Measurements from ENCODE around the gene MYOT. TPM values are rescaled to one million over a fixed set of nuclear protein-coding genes. Genes with fewer than 3 reads are reported as not detected.
A peak's percentile ranks its signal among the peaks of the same experiment; 100 is the strongest.

The MYOT gene
- total RNA-seq, 1 donor from 2014 or later: not detected

- H3K27ac Mint-ChIP-seq (ENCODE audit: unreplicated experiment): peak overlapping the region; percentile 42
- H3K4me3 Mint-ChIP-seq (ENCODE audit: unreplicated experiment): no peak overlapping the region
- no peak for DNase-seq (ENCODE audit: extremely low spot score, unreplicated experiment)
- no peaks in the 10 kb centered on the region for H3K36me3 Mint-ChIP-seq (ENCODE audit: unreplicated experiment)
- peaks cover 30% of the 10 kb centered on the region for H3K4me1 Mint-ChIP-seq (ENCODE audit: unreplicated experiment)
- peaks cover 5% of the 10 kb centered on the region for H3K27me3 Mint-ChIP-seq (ENCODE audit: unreplicated experiment)
- H3K9me3 Mint-ChIP-seq (ENCODE audit: unreplicated experiment): no peaks in the 10 kb centered on the region
- TF ChIP-seq, protein P1, sequence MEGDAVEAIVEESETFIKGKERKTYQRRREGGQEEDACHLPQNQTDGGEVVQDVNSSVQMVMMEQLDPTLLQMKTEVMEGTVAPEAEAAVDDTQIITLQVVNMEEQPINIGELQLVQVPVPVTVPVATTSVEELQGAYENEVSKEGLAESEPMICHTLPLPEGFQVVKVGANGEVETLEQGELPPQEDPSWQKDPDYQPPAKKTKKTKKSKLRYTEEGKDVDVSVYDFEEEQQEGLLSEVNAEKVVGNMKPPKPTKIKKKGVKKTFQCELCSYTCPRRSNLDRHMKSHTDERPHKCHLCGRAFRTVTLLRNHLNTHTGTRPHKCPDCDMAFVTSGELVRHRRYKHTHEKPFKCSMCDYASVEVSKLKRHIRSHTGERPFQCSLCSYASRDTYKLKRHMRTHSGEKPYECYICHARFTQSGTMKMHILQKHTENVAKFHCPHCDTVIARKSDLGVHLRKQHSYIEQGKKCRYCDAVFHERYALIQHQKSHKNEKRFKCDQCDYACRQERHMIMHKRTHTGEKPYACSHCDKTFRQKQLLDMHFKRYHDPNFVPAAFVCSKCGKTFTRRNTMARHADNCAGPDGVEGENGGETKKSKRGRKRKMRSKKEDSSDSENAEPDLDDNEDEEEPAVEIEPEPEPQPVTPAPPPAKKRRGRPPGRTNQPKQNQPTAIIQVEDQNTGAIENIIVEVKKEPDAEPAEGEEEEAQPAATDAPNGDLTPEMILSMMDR (IDR thresholded peaks at IDR 0.05): no peak
Measured at GRCh38 chr5:137837491-137838394, 29.9 kb upstream of the MYOT start.

DNA sequence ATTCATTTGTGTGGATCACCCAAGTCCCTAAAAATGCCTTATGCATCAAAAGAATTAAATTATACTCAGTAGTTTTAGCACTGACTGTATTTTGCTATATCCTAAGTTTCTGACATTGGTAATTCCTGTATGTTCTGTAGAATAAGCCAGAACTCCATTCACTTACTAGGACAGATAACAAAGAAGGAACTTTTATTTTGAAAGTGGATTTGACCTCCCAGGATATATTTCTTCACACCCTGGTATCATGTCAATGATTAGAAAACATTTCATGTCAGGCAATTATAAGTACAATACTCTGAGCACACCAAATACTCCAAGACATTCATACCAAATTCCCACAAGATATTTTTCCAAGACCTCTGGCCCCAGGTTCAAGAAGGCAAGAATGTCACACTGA, 28.7 kb upstream of the MYOT start:
- TF ChIP-seq, protein P1 (IDR thresholded peaks at IDR 0.05): no peak
- Mint-ChIP-seq H3K27me3 (ENCODE audit: unreplicated experiment) (peaks cover 7% of the 10 kb centered on the region), H3K4me3 (ENCODE audit: unreplicated experiment) (no peak overlapping the region), H3K4me1 (ENCODE audit: unreplicated experiment) (peaks cover 30% of the 10 kb centered on the region), H3K36me3 (ENCODE audit: unreplicated experiment) (no peaks in the 10 kb centered on the region), H3K9me3 (ENCODE audit: unreplicated experiment) (no peaks in the 10 kb centered on the region), H3K27ac (ENCODE audit: unreplicated experiment) (no peak overlapping the region)
- DNase-seq (ENCODE audit: extremely low spot score, unreplicated experiment): no peak

DNA sequence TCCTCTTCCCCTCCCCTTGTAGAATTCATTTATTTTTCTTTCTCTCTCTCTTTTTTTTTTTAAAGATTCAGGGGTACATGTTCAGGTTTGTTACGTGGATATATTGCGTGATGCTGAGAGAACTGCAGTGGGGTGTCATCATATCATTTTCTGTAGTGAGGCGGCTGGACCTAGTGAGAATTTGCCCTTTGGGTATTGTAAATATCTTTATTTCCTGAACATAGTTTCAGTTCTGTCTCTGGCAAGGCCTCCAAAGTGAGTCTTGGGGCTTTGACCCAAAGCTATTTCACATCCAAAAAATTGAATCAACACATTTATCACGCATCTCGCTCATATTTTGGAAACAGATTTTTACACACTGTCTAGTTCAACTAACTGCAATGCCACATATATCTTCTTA, 25.4 kb upstream of the MYOT start:
- H3K4me1 Mint-ChIP-seq (ENCODE audit: unreplicated experiment): peaks cover 18% of the 10 kb centered on the region
- no peak for DNase-seq (ENCODE audit: extremely low spot score, unreplicated experiment)
- H3K27me3 Mint-ChIP-seq (ENCODE audit: unreplicated experiment): peaks cover 14% of the 10 kb centered on the region
- H3K27ac Mint-ChIP-seq (ENCODE audit: unreplicated experiment): peak overlapping the region; percentile 58
- H3K4me3 Mint-ChIP-seq (ENCODE audit: unreplicated experiment): no peak overlapping the region
- no peaks in the 10 kb centered on the region for H3K9me3 Mint-ChIP-seq (ENCODE audit: unreplicated experiment)
- H3K36me3 Mint-ChIP-seq (ENCODE audit: unreplicated experiment): no peaks in the 10 kb centered on the region
- TF ChIP-seq, protein P1 (IDR thresholded peaks at IDR 0.05): no peak

DNA sequence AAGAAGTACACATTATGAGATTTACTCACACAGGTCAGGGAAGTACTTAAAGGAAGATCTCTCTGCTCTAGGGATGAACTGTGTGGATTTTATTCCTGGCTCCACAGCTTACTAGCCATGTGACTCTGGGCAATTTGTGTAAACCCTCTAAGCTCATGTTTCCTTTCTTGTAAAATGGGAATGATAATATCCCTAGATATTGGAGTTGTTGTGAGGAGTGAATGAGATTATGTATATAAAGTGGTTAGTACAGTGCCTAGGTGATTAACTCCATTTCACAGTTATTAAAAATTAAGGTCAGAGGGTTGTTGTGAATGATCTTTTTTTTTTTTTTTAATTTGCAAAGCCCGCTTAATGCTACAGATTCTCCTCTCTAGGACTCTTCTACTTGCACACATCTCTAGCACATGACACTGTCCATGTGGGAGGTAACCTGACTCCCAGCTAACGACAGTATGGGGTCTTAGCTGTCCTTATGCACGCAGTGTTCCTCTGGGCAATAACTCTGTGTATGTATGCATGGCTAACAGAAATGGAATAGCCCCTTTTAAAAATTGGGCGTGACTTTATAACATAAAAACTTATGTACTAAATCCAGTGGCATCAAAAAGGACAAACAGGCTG, 23.9 kb upstream of the MYOT start:
- H3K27ac Mint-ChIP-seq (ENCODE audit: unreplicated experiment): no peak overlapping the region
- peaks cover 11% of the 10 kb centered on the region for H3K27me3 Mint-ChIP-seq (ENCODE audit: unreplicated experiment)
- H3K36me3 Mint-ChIP-seq (ENCODE audit: unreplicated experiment): no peaks in the 10 kb centered on the region
- TF ChIP-seq, protein P1 (IDR thresholded peaks at IDR 0.05): no peak
- H3K4me1 Mint-ChIP-seq (ENCODE audit: unreplicated experiment): peaks cover 11% of the 10 kb centered on the region
- DNase-seq (ENCODE audit: extremely low spot score, unreplicated experiment): no peak
- no peak overlapping the region for H3K4me3 Mint-ChIP-seq (ENCODE audit: unreplicated experiment)
- H3K9me3 Mint-ChIP-seq (ENCODE audit: unreplicated experiment): no peaks in the 10 kb centered on the region

DNA sequence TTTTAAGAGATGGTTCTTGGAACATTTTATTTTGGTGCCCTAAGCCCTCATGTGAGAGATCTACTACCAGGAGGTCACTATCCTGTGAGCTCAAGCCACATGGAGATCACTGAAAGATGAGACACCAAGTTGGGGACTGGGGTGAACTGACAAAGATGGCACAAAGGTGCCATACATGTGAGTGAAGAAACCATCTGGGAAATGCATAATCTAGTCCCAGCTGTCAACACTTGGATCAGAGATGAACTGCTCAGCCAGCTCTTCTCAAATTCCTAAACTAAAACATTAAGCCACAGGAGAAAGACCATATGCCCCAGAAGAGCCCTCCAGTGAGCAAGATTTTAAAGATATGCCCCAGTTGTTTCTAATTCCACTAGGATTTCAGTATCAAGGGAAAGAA, 22.2 kb upstream of the MYOT start:
- H3K4me1 Mint-ChIP-seq (ENCODE audit: unreplicated experiment): peaks cover 9% of the 10 kb centered on the region
- no peaks in the 10 kb centered on the region for H3K9me3 Mint-ChIP-seq (ENCODE audit: unreplicated experiment)
- H3K27me3 Mint-ChIP-seq (ENCODE audit: unreplicated experiment): peaks cover 11% of the 10 kb centered on the region
- H3K4me3 Mint-ChIP-seq (ENCODE audit: unreplicated experiment): no peak overlapping the region
- H3K36me3 Mint-ChIP-seq (ENCODE audit: unreplicated experiment): no peaks in the 10 kb centered on the region
- no peak for DNase-seq (ENCODE audit: extremely low spot score, unreplicated experiment)
- TF ChIP-seq, protein P1 (IDR thresholded peaks at IDR 0.05): no peak
- H3K27ac Mint-ChIP-seq (ENCODE audit: unreplicated experiment): no peak overlapping the region

Data from osteocyte (in vitro differentiated cells).